HUES48 (cell line): ENCODE measurements around the gene GMFB.

ENCODE experiments used
- H3K27ac ChIP-seq: one replicate; pipeline ENCODE4 v1.7.0; 2013; ENCODE audit warnings: low read depth, low read length, inconsistent platforms
- H3K27me3 ChIP-seq: 2 replicates; pipeline ENCODE4 v1.6.1; 2013; ENCODE audit warnings: mild to moderate bottlenecking, low read length; ENCODE audit not compliant: control insufficient read depth, insufficient read depth
- H3K36me3 ChIP-seq: 2 replicates; pipeline ENCODE4 v1.6.1; 2013; ENCODE audit warnings: low read length; ENCODE audit not compliant: control insufficient read depth, insufficient read depth
- H3K4me1 ChIP-seq: 2 replicates; pipeline ENCODE4 v1.6.1; 2013; ENCODE audit warnings: mild to moderate bottlenecking, low read length; ENCODE audit not compliant: control insufficient read depth, insufficient read depth
- H3K4me3 ChIP-seq: 2 replicates; pipeline ENCODE4 v1.5.1; 2013; ENCODE audit warnings: mild to moderate bottlenecking, low read depth, low read length
- H3K9ac ChIP-seq: 2 replicates; pipeline ENCODE4 v1.6.1; 2013; ENCODE audit warnings: mild to moderate bottlenecking, low read depth, low read length, moderate library complexity
- H3K9me3 ChIP-seq: 2 replicates; pipeline ENCODE4 v1.6.1; 2013; ENCODE audit warnings: low read length; ENCODE audit not compliant: control insufficient read depth, insufficient read depth

The GMFB gene

DNA sequence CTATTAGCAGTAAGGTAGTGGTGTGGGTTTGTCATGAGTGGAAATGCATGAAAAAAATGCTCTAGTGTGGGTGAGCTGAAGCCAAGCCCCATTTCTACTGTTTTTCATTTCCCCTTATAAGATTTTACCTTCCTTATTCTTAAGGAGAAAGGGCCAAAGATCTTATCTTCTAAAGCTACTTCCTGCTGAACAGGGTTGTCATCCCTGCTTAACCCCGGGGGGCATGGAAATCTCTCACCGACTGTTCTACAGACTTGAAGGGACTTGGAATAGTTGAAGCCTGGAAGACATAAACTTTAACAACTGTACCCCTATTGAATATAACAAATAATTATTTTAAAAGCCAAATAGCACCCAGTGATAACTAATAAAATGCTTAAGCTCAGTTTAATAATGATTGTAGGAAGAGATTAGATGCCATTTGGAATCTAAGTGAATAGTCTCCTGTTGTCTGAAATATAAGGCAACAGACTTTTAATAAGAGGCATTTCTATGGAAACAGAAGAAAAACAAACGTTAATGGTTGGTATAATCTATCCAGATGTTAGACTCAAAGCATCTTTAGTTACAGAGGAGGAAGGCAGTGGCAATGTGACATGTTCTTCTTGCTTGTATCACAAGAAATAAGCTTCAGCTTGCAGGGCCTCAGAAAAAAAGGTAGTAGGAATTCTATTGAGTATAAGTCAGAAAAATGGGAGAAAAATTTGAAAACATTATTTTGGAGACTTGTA, 1.8 kb upstream of the GMFB start:
- Histone ChIP-seq H3K9me3 (no peaks in the 10 kb centered on the region), H3K27me3 (no peaks in the 10 kb centered on the region), H3K4me3 (no peak overlapping the region), H3K36me3 (no peaks in the 10 kb centered on the region), H3K4me1 (peaks cover 19% of the 10 kb centered on the region), H3K9ac (no peak overlapping the region), H3K27ac (peak overlapping the region; percentile 7)

DNA sequence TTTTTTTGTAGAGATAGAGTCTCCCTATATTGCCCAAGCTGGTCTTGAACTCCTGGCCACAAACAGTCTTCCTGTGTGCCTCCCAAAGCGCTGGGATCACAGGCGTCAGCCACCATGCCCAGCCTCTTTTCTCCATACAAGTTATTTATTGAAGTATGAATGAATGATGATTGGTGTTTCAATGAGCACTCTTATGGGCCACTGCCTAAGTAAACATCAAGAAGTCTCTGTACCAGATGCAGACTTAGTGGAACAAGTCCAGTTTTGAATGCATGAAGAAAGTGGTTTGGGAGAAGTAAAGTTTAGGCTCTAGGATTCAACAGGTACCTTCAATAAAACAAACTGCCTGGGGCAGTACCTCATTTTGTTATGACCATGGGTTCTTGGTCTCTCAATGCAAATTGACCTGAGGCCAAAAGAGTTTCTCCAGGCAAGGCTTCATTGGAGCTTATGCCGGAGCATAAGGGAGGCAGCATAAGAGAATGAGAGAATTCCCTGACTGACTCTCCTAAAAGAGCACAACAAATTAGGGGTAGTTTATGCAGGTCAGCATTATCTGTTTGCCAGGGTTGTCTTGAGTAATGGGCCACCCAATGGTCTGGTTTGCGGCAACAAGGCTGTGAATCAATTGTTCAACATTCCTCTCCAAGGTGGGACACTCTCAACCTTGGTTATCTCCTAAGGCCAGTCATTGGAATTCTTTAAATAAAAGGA, 1.1 kb upstream of the GMFB start:
- H3K4me1 ChIP-seq = peaks cover 22% of the 10 kb centered on the region
- peak overlapping the region; percentile 7 for H3K27ac ChIP-seq
- peak overlapping the region; percentile 98; the same call in 1 of the 2 replicates for H3K4me3 ChIP-seq
- no peak overlapping the region for H3K9ac ChIP-seq
- H3K27me3 ChIP-seq = no peaks in the 10 kb centered on the region
- no peaks in the 10 kb centered on the region for H3K9me3 ChIP-seq
- no peaks in the 10 kb centered on the region for H3K36me3 ChIP-seq

DNA sequence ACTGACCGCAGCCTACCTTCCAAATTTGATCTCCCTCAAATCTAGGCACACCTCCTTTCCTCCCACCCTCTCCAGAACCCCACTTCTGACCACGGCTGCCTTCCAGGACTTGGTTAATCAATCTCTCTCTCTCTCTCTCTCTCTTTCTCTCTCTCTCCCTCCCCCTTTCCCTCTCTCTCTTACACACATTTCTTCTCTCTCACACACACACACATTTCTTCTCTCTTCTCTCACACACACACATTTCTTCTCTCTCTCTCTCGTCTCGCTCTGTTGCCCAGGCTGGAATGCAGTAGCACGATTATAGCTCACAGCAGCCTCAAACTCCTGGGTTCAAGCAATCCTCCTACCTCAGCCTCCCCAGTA, 521 bp upstream of the GMFB start:
- Histone ChIP-seq H3K9ac (peak overlapping the region; percentile 69), H3K9me3 (no peaks in the 10 kb centered on the region), H3K36me3 (no peaks in the 10 kb centered on the region), H3K27me3 (no peaks in the 10 kb centered on the region), H3K27ac (peak overlapping the region; percentile 97), H3K4me1 (peaks cover 22% of the 10 kb centered on the region), H3K4me3 (peak overlapping the region; percentile 98)

DNA sequence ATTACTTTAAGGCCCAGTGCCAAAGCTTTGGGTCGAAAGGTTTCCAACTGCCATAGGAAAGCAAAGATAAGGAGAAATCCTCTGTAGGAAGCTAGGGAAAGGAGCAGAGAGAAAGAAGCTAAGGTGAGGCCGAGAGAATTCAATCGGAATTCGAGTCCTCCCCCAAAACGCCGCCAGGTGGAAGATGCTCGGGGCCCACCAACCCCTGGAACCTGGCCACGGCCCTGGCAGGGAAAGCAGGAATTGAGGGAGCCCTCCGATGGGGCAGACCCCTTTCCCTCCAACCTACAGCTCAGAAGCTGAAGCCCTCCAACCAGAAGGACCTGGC, 498 bp downstream of the GMFB start:
- no peaks in the 10 kb centered on the region for H3K27me3 ChIP-seq
- H3K4me1 ChIP-seq = peaks cover 22% of the 10 kb centered on the region
- H3K36me3 ChIP-seq = peaks cover 7% of the 10 kb centered on the region
- peak overlapping the region; percentile 97 for H3K27ac ChIP-seq
- peak overlapping the region; percentile 90 for H3K9ac ChIP-seq
- peak overlapping the region; percentile 98 for H3K4me3 ChIP-seq
- H3K9me3 ChIP-seq = no peaks in the 10 kb centered on the region

DNA sequence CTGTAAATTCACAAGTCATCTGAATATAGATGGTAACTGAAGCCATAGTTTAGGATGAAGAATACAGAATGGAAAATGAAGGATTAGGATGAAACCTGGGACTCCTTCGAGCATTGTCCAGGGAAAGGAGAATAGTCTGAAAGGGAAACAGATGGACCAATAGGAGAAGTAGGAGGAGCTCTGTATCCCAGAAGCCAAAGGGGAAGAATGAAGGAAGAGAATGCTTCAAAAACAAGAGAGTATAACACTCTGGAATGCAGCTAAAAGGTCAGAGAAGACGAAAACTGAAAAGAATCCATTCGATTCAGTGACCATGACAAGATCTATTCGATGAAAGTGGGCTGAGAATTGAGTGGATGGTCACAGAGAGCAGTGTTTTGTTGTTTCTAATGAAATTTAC, 1.0 kb downstream of the GMFB start:
- H3K4me1 ChIP-seq = peaks cover 22% of the 10 kb centered on the region
- H3K36me3 ChIP-seq = peaks cover 12% of the 10 kb centered on the region
- H3K4me3 ChIP-seq = peak overlapping the region; percentile 98
- H3K27ac ChIP-seq = peak overlapping the region; percentile 97
- H3K9ac ChIP-seq = peak overlapping the region; percentile 90
- H3K27me3 ChIP-seq = no peaks in the 10 kb centered on the region
- no peaks in the 10 kb centered on the region for H3K9me3 ChIP-seq

DNA sequence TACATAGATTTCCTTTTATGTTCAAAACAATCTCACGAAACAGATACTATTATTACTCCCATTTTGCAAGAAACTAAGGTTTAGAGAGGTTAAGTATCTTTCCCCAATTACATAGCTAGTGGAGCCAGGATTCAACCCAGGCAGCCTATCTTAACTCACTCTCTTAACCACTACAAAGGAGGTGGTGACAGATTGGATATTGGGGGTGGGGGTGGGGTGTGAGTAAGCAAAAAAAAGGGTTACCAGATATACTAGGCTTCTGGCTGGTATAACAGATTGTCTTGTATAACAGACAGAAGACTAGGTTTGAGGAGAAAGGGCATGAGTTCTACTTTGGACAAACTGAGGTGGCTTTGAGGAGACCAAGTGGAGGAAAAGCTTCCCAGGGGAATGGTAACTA, 2.1 kb downstream of the GMFB start:
- Histone ChIP-seq H3K4me1 (peaks cover 22% of the 10 kb centered on the region), H3K4me3 (no peak overlapping the region), H3K27ac (no peak overlapping the region), H3K27me3 (no peaks in the 10 kb centered on the region), H3K36me3 (peaks cover 23% of the 10 kb centered on the region), H3K9ac (no peak overlapping the region), H3K9me3 (no peaks in the 10 kb centered on the region)

DNA sequence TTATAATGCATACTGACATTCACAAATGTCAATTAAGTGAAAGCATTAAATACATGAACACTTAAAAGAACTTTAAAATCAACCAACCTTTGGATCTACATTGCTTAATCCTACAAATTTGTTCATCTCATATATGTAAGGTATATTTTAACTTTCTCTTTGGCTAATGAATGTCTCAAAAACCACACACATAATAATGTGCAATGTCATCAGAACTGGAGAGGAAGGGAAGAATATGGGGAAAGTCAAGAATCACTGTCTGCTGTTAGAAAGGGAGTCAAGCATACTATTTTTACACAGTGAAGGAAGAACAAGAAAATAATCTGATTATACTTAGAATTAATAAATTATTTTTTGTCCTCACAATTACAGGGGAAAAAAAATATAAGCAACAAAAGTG, 4.9 kb downstream of the GMFB start:
- no peaks in the 10 kb centered on the region for H3K27me3 ChIP-seq
- peaks cover 51% of the 10 kb centered on the region for H3K36me3 ChIP-seq
- no peak overlapping the region for H3K4me3 ChIP-seq
- no peak overlapping the region for H3K9ac ChIP-seq
- H3K9me3 ChIP-seq = no peaks in the 10 kb centered on the region
- no peak overlapping the region for H3K27ac ChIP-seq
- H3K4me1 ChIP-seq = peaks cover 17% of the 10 kb centered on the region

DNA sequence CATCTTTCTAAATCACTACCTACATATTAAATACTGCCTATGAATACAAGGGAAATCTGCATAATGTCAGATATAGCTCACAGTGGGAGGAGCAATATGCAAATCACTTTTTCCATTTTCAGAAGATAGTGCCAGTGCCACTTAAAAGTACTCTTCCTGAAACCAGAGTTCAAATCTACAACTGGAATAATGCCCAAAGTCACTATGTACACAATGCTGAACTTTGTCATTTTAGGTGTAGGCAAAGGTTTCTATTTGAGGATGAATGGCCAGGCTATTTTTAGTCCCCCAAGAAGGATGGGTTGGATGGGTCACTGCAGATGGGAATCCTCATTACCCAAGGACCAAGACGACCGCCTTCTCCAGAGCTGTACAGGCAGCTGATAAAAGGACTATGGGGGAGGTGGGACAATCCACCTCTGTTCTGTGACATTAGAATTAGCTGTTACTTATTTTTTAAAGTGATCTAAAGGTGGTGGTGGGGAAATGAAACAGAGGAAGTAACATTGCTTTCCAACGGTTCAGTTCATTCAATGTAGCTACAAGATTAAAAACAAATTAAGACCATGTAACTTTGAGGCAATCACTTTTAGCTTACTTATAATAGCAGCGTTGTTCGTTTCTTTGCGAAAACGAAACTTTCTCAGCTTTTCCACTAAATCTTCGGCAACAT, 5.6 kb downstream of the GMFB start:
- no peak overlapping the region for H3K27ac ChIP-seq
- no peak overlapping the region for H3K9ac ChIP-seq
- peaks cover 17% of the 10 kb centered on the region for H3K4me1 ChIP-seq
- H3K36me3 ChIP-seq = peaks cover 57% of the 10 kb centered on the region
- no peaks in the 10 kb centered on the region for H3K9me3 ChIP-seq
- no peaks in the 10 kb centered on the region for H3K27me3 ChIP-seq
- H3K4me3 ChIP-seq = no peak overlapping the region

DNA sequence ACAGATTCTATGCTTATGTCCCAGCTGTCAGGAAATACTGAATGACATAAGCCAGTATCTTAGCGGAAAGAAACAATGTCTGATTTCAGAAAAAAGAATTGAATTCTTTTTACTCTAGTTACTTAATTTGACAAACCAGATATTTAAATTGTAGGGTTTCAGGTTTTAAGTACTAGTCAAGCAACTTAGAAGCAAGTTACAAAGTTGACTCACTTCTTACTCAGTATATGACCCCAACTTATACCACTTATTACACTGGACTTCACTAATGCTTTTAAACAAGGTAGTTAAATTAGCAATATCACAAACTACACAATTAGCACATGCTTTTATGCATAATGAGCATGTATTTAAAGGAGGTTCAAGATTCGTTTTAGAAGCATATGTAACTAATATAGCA, 7.1 kb downstream of the GMFB start:
- Histone ChIP-seq H3K27me3 (no peaks in the 10 kb centered on the region), H3K36me3 (peaks cover 72% of the 10 kb centered on the region), H3K4me1 (peaks cover 9% of the 10 kb centered on the region), H3K9ac (no peak overlapping the region), H3K4me3 (no peak overlapping the region), H3K27ac (no peak overlapping the region), H3K9me3 (no peaks in the 10 kb centered on the region)

DNA sequence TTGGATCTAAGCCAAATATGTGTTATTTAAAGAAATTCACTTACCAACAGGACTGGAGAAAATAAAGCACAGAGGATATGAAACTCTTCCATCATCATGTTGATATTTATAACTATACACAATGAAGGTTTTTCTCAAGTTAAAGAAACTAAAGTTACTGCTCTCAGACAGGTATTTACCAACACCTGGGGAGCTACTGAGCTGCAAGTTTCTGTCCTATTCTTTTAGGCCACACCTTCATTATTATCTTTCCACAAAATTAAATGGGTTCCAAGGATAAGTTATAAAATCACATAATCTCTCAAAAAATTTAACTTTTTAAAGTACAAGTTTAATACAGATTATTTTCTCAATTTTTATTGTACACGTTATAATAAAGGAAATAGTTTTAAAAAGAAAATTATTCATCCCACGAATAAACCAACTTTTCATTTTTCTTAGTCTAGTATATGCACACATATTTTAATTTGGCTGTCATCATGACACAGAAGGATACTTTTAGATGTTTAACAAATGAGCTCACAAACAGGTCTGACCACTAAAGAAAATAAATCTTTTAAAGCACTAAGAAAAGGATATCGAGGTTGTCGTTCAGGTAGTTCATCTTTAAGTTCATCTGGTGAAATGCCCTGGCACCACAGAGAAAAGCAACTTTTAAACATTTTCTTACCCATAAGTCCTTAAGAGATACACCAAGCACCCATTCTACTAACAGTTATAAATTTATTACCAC, 7.8 kb downstream of the GMFB start:
- 0 out of 2 replicates have a peak, but pooled peaks cover 4% of the 10 kb centered on the region for H3K4me1 ChIP-seq
- H3K9ac ChIP-seq = no peak overlapping the region
- peaks cover 79% of the 10 kb centered on the region for H3K36me3 ChIP-seq
- H3K9me3 ChIP-seq = no peaks in the 10 kb centered on the region
- no peak overlapping the region for H3K27ac ChIP-seq
- no peak overlapping the region for H3K4me3 ChIP-seq
- no peaks in the 10 kb centered on the region for H3K27me3 ChIP-seq
